ENCODE results near the gene RFX3. TPM values are rescaled to one million over a fixed set of nuclear protein-coding genes. Genes with fewer than 3 reads are reported as not detected.

RFX3 gene
- total RNA-seq, 1 experiment from 2014 or later = 5.7 TPM

DNA sequence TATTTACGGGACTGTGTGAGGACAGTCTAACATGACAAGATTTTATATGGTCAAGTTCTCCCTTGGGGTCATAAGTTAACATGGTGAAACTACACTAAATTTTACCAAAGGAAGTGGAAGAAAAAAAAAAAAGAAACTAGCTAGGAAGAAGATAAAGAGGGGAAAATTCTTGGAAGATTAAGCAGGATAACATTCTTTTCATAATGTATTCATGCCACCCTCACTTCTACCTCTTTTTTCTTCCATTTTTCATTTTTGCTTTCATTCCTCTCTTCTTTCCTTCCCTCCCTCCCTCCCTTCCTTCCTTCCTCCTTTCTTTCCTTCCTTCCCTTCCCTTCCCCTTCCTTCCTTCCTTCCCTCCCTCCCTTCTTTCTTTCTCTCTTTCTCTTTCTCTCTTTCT, 254.6 kb downstream of the RFX3 start:
- ChIA-PET CTCF (no interaction called here), POLR2A (no interaction called here)
- intact Hi-C loops (cut with micrococcal nuclease; ENCODE audit: unreplicated experiment) (no loop called here), in situ Hi-C loops (cut with HindIII; ENCODE audit: low pct_unique_long_range_greater_than_20kb, low sequenced_read_pairs) (no loop called here)
- Histone ChIP-seq H3K27me3 (ENCODE audit: control insufficient read depth, insufficient read depth, low read length) (no peaks in the 10 kb centered on the region), H3K4me1 (ENCODE audit: control insufficient read depth, insufficient read depth, low read length) (no peaks in the 10 kb centered on the region), H3K4me3 (ENCODE audit: low read depth in 2 of 2, low read length in 2 of 2) (no peak overlapping the region), H3K27ac (ENCODE audit: low read length) (no peak overlapping the region), H3K9me3 (ENCODE audit: control insufficient read depth, insufficient read depth, low read depth, low read length) (no peaks in the 10 kb centered on the region), H3K36me3 (ENCODE audit: control insufficient read depth, insufficient read depth, low read length) (no peaks in the 10 kb centered on the region; the same call in 1 of the 2 replicates)
- DNase-seq (ENCODE audit: low read depth, low spot score) = no peak
- BruUV-seq (replicated peaks) = no TSS peak
- no peak for ATAC-seq
- TF ChIP-seq, protein P1, sequence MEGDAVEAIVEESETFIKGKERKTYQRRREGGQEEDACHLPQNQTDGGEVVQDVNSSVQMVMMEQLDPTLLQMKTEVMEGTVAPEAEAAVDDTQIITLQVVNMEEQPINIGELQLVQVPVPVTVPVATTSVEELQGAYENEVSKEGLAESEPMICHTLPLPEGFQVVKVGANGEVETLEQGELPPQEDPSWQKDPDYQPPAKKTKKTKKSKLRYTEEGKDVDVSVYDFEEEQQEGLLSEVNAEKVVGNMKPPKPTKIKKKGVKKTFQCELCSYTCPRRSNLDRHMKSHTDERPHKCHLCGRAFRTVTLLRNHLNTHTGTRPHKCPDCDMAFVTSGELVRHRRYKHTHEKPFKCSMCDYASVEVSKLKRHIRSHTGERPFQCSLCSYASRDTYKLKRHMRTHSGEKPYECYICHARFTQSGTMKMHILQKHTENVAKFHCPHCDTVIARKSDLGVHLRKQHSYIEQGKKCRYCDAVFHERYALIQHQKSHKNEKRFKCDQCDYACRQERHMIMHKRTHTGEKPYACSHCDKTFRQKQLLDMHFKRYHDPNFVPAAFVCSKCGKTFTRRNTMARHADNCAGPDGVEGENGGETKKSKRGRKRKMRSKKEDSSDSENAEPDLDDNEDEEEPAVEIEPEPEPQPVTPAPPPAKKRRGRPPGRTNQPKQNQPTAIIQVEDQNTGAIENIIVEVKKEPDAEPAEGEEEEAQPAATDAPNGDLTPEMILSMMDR (IDR thresholded peaks at IDR 0.05) = no peak
- no peak for TF ChIP-seq SIN3A (IDR thresholded peaks at IDR 0.05; ENCODE audit: borderline replicate concordance, insufficient read depth, low read depth, low read length)
- TF ChIP-seq POLR2AphosphoS5 (IDR thresholded peaks at IDR 0.05; ENCODE audit: low read depth, low read length) = no peak
- no peak for TF ChIP-seq TCF7L2 (IDR thresholded peaks at IDR 0.05; ENCODE audit: low read depth, low read length)
- no peak for TF ChIP-seq REST (IDR thresholded peaks at IDR 0.05; ENCODE audit: insufficient read depth in 1 of 2, low read depth in 2 of 2, low read length in 1 of 2)

- DNase-seq (ENCODE audit: low read depth, low spot score) (no peak), ATAC-seq (no peak)
- ChIA-PET POLR2A (no interaction called here), CTCF (no interaction called here)
- Histone ChIP-seq H3K4me3 (ENCODE audit: low read depth in 2 of 2, low read length in 2 of 2) (no peak overlapping the region), H3K27ac (ENCODE audit: low read length) (no peak overlapping the region), H3K9me3 (ENCODE audit: control insufficient read depth, insufficient read depth, low read depth, low read length) (no peaks in the 10 kb centered on the region), H3K4me1 (ENCODE audit: control insufficient read depth, insufficient read depth, low read length) (no peaks in the 10 kb centered on the region), H3K27me3 (ENCODE audit: control insufficient read depth, insufficient read depth, low read length) (no peaks in the 10 kb centered on the region), H3K36me3 (ENCODE audit: control insufficient read depth, insufficient read depth, low read length) (no peaks in the 10 kb centered on the region)
- in situ Hi-C loops (cut with HindIII; ENCODE audit: low pct_unique_long_range_greater_than_20kb, low sequenced_read_pairs) (no loop called here), intact Hi-C loops (cut with micrococcal nuclease; ENCODE audit: unreplicated experiment) (no loop called here)
- TF ChIP-seq SIN3A (IDR thresholded peaks at IDR 0.05; ENCODE audit: borderline replicate concordance, insufficient read depth, low read depth, low read length) (no peak), REST (IDR thresholded peaks at IDR 0.05; ENCODE audit: insufficient read depth in 1 of 2, low read depth in 2 of 2, low read length in 1 of 2) (no peak), POLR2AphosphoS5 (IDR thresholded peaks at IDR 0.05; ENCODE audit: low read depth, low read length) (no peak), TCF7L2 (IDR thresholded peaks at IDR 0.05; ENCODE audit: low read depth, low read length) (no peak)
- TF ChIP-seq, protein P1 (IDR thresholded peaks at IDR 0.05) = no peak
- no TSS peak for BruUV-seq (replicated peaks)
Observed at GRCh38 chr9:3268223-3268622, 257.6 kb downstream of the RFX3 start.

All from Panc1 (cell line).